Fibroblast of skin of scalp (primary cell): ENCODE measurements around the gene HPS1.
A peak's percentile ranks its signal among the peaks of the same experiment; 100 is the strongest.

ENCODE experiments used
- DNase-seq: peaks from one replicate; pipeline ENCODE4 v3.0.0-alpha.2; 2013

HPS1 gene

DNA sequence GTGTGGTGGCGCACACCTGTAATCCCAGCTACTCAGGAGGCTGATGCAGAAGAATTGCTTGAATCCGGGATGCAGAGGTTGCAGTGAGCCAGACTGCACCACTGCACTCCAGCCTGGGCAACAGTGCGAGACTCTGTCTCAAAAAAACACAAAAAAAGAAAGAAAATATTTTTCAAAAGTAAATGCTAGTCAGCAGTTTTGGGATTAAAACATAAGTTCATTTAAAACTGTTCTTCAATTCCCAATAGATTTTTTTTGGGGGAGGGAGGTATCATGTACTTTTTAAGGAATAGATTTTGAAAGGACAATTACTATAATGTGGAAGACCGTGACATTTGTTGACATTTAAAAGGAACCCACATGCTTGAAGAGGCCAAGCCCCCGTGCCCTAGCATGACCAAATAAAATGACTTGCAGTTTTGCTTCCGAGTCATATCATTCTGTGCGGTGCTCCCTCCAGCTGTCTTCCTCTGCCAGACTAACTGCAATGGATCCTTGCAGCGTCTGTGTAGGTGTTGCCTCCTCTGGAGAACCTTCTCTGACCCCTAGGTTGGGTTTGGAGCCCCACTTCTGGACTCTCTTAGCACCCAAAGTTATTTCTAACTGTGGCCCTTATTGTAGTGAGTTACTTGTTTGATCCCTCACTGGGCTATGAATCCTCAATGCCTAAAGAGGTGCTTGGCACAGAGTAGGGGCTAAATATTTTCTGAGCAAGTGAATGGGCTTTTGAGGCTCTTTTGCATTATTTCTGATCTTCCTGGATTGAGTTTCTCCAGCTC, 17.4 kb upstream of the HPS1 start:
- DNase-seq = no peak

GRCh38 chr10:98463016-98463415, 16.3 kb upstream of the HPS1 start:
- no peak for DNase-seq

- no peak for DNase-seq
Observed at GRCh38 chr10:98461500-98461842, 14.7 kb upstream of the HPS1 start.

DNA sequence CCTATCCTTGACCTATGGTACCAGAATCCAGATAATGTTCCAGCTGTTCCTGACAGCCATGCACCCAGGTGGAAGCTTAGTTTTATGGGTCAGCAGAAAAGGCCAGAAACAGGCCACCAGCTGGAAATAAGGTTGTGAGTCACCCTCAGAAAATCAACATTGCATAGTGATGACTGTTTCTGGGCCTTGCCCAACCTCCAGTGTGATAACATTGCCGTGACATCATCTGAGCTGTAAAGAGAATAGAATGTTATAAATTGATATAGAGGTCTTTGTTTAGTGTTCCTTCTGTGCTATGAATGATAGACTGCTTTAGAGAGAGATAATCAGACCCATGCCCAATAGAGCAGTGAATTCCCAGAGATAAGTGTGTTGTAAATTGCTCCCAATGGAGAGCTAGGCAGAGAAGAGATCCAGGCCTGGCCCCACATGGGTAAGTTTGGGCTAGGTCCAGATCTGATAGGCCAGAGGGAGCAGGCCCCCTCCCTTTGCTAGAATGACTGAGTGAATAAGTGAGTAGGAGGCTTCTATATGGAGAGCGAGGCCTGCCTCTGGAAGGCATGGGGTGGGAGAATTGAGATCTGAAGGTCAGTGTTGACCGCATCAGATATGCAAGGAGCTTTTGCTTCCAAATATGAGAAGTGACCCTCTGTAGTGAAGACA, 14.2 kb upstream of the HPS1 start:
- DNase-seq = peak; percentile 89

- no peak for DNase-seq
Observed at GRCh38 chr10:98458809-98459784, 12.4 kb upstream of the HPS1 start.

DNA sequence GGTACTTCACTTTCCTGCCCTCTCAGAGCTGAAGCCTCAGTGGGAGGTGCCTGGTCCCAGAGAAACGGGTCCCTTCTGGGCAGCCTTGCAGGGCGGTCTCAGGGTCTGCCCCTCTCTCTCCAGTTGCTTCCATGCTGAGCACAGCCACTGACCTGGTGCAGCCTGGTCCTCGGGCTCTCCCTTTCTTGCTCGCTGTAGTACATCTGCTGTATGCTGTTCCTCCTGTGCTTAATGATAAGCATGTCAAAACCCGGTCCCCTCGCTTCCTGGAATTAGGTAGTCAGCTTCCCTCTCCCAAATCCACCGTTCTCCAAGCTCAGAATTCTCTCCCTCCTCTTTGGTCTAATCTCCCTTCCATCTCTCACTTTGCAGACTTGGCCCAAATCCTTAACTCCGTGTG, 11.0 kb upstream of the HPS1 start:
- no peak for DNase-seq

DNA sequence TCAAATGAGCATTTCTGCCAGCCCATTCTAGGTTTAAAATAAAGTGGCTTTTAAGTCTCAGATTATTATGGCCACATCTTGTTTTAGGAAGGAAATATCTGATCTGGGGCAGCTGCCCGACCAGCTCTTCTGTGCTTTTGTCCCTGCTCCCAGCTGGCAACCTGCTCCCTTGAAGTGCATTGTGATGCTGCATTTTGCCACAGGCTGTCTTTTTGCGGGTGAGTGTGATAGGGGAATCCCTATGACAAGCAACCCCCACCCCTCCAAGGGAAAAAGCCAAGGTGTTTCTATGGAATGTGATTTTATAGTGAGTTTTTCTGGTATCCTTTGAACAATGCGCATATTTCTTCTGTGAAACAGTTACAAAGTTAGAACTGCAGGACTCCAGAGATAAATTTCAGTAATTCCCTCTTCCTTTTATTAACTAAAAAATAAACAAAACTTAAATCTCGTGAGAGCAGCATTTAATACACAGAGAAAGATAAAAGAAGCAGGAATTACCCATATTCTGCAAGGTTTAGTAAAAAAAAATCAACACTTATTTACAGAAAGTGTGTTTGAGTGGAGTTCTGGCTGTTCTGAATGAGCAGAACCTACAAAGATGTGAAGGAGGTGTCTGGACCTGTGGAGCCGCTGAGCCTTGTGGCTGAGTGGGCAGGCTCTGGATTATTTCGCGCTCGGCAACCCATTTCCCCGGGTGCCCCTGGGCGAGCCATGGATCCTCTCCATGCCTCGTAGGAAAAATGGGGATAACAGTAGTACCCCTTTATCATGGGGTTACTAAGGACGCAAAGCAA, 10.1 kb upstream of the HPS1 start:
- DNase-seq = no peak

- DNase-seq = no peak
Observed at GRCh38 chr10:98456043-98456570, 9.4 kb upstream of the HPS1 start.

DNA sequence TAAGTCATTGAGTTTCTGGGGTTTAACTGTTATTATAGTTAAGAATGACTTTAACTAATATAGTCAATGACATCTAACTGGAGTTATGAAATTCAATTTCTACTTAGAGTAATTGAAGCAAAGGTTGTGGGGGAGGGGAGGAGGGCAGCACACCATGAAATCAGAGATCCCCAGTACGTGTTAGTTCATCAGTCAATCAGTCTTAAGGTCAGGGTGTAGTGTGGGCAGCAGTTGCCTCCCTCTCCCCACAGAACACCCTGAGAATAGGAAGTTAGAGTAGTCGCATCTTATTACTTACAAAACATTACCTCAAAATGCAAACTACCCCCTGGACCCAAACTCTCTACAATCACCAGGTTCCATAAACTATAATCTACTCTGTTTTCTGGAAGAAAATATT, 7.0 kb upstream of the HPS1 start:
- DNase-seq = no peak

DNA sequence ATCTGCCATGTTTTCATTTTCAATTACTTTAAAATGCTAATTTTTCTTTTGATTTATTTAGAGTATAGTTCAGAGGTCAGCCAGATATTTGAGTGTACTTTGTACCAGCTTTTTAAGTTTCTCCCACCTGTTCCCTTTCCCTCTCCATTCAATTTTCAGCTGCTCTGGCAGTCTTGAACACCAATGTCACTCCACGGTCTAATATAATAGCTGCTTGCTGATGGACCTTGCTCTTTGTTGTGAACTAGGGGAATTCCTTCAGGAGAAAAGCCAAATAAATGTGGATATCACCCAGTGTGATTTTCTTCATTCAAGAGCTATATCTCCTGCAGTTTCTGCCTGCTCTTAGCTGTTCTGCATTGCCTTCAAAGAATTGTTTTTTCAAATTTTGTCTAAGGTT, 3.9 kb upstream of the HPS1 start:
- no peak for DNase-seq

DNA sequence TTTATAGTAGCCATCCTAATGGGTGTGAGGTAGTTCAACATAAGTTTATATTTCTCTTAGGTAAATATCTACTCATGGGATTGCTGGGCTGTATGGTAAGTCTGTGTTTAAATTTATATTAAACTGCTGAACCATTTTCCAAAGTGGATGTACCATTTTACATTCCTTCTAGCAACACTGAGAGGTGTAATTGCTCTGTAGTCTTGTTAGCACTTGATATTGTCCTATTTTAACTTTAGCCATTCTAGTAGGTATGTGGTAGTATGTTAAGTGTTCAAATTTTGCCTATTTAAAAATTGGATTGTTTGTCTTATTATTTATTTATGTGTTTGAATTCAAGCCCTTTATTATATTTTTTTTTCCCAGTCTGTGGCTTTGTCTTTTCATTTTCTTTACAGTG, 2.6 kb upstream of the HPS1 start:
- DNase-seq = no peak

GRCh38 chr10:98446151-98446660, 529 bp downstream of the HPS1 start:
- DNase-seq = peak; percentile 36

- DNase-seq = no peak
Observed at GRCh38 chr10:98445200-98445812, 1.4 kb downstream of the HPS1 start.

- DNase-seq = no peak
Observed at GRCh38 chr10:98444314-98445006, 2.3 kb downstream of the HPS1 start.

DNA sequence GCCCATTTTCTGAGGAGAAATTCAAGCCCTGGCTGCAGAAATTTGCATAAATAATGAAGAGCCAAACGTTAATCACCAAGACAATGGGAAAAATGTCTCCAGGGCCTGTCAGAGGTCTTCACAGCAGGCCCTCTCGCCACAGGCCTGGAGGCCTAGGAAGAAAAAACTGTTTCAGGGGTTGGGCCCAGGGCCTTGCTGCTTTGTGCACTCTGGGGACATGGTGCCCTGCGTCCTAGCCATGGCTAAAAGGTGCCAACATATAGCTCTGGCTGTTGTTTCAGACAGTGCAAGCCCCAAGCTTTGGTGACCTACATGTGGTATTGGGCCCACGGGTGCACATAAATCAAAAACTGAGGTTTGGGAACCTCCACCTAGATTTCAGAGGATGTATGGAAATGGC, 8.0 kb downstream of the HPS1 start:
- no peak for DNase-seq

DNA sequence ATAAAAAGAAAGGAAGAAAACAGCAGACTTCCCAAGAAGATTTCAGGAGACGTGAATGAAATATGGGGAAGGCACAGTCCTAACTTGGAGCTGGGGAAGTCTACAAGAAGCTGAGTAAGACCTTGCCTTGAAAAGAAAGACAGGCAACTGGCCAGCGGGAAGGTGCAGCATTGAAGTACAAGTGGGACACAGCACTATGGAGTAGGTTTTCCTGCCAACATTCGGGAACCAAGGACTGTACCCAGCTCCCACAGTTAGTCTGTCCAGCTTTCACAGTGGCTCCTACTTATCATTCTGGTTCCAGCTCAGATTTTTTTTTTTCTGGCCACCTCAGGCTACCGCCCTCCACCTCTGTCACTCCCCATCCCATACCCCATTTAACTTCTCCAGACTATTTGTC, 10.0 kb downstream of the HPS1 start:
- no peak for DNase-seq

DNA sequence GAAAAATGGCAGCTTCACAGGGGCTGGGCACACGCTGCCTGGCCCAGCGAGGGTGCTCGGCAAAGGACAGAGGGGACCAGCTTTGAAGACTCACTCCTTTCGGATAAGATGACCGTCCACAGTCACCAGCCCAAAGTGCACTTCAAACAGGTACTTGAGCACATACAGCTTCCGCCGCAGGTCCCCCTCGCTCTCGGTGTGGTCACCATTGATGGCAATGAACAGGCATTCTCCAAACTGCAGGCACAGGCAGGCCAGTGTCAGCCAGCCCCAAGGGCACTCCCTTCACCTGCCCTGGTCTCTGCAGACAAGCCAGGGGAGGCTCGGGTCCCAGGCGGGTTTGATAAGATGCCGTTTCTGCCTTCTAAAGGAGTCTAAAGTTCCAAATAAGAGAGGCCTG, 11.6 kb downstream of the HPS1 start:
- no peak for DNase-seq

- DNase-seq = no peak
Observed at GRCh38 chr10:98433881-98434732, 12.6 kb downstream of the HPS1 start.

DNA sequence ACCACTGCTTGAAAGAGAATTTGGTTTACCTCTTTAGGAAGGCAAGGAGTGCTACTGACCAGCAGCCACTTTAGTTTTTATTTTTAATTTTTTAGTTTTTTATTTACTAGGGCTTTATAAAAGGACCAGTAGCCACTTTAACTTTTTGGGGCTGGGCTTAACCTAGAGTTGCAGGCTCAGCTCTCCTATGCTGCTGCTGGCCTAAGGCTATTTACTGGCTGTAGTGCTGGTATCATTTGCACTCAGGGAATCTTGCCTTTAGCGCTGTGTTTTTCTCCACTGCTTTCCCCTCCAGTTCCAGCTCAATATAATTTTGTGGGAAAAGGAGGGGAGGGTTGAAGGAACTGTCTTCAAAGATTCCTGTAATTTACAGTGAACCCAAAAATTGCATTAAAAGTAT, 13.4 kb downstream of the HPS1 start:
- no peak for DNase-seq

- no peak for DNase-seq
Observed at GRCh38 chr10:98432330-98432729, 14.4 kb downstream of the HPS1 start.
